Activated naive CD4-positive, alpha-beta T cell treated with anti-CD3 and anti-CD28 coated beads for 36 hours (primary cell): ENCODE measurements around the gene TBC1D30. TPM values are rescaled to one million over a fixed set of nuclear protein-coding genes. Genes with fewer than 3 reads are reported as not detected.

Experiments used
- CTCF ChIA-PET: fragments of 350-600 bp; sonication (Branson Sonifier 250); formaldehyde crosslinking; loops from one replicate; lab custom pipeline; 2021; ENCODE audit warnings: antibody characterized with exemption; lab: Charles Lee
- DNase-seq: peaks from one replicate; pipeline ENCODE4 v3.0.0-alpha.2; 2020
- H3K27ac Mint-ChIP-seq: one replicate; pipeline ENCODE4 v1.8.0; 2021; ENCODE audit warnings: mild to moderate bottlenecking, mixed read lengths
- H3K27me3 Mint-ChIP-seq: one replicate; pipeline ENCODE4 v1.8.0; 2021; ENCODE audit warnings: low read depth, mixed read lengths
- H3K36me3 Mint-ChIP-seq: one replicate; pipeline ENCODE4 v1.8.0; 2021; ENCODE audit warnings: low read depth, mixed read lengths
- H3K4me1 Mint-ChIP-seq: one replicate; pipeline ENCODE4 v1.8.0; 2021; ENCODE audit warnings: low read depth, mixed read lengths
- H3K4me3 Mint-ChIP-seq: one replicate; pipeline ENCODE4 v1.8.0; 2021; ENCODE audit warnings: mild to moderate bottlenecking, moderate library complexity, mixed read lengths
- H3K9me3 Mint-ChIP-seq: one replicate; pipeline ENCODE4 v1.8.0; 2021; ENCODE audit warnings: mixed read lengths
- intact Hi-C: fragments of 100-400 bp; cut with micrococcal nuclease; formaldehyde crosslinking; loops from one replicate; pipeline ENCODE4 v1.15.1; 2023
- total RNA-seq, 2 experiments: library from RNA; stranded (reverse); gene quantifications; one replicate each; pipeline ENCODE4 v1.2.3, GENCODE V29; 2021

TBC1D30 gene
- total RNA-seq, 2 experiments from 2014 or later = 0.17 to 0.19 TPM

- no peak for DNase-seq
Observed at GRCh38 chr12:64877363-64878004, 53.0 kb downstream of the TBC1D30 start.

GRCh38 chr12:64882687-64883086 lies 58.2 kb downstream of the TBC1D30 start:
- no peak for DNase-seq
- CTCF ChIA-PET = interaction anchor here (0.9 to 1.2 kb wide), 2 partner anchors 11 to 91 kb away, joined by 3 read pairs; no protein-coding TSS in a partner anchor
- Mint-ChIP-seq H3K27ac (no peak overlapping the region), H3K4me3 (no peak overlapping the region), H3K36me3 (no peaks in the 10 kb centered on the region), H3K4me1 (peaks cover 13% of the 10 kb centered on the region), H3K9me3 (peaks cover 2% of the 10 kb centered on the region), H3K27me3 (peaks cover 3% of the 10 kb centered on the region)
- intact Hi-C loops = no loop called here

More at GRCh38 chr12:64877363-64878004, 53.0 kb downstream of the TBC1D30 start:
- Mint-ChIP-seq H3K36me3 (no peaks in the 10 kb centered on the region), H3K27me3 (peaks cover 3% of the 10 kb centered on the region), H3K4me1 (peaks cover 21% of the 10 kb centered on the region), H3K4me3 (no peak overlapping the region), H3K27ac (no peak overlapping the region), H3K9me3 (peaks cover 2% of the 10 kb centered on the region)
- intact Hi-C loops = no loop called here
- CTCF ChIA-PET = interaction anchor here (0.6 to 1.3 kb wide), 4 partner anchors 8 to 805 kb away, joined by 4 to 6 read pairs (median 4); no protein-coding TSS in a partner anchor

- no peak overlapping the region for H3K4me3 Mint-ChIP-seq
- H3K27me3 Mint-ChIP-seq = peaks cover 1% of the 10 kb centered on the region
- H3K36me3 Mint-ChIP-seq = no peaks in the 10 kb centered on the region
- DNase-seq = no peak
- CTCF ChIA-PET = interaction anchor here (0.9 kb wide), 1 partner anchor 223 kb away, joined by 3 read pairs; no protein-coding TSS in a partner anchor
- intact Hi-C loops = no loop called here
- peaks cover 5% of the 10 kb centered on the region for H3K4me1 Mint-ChIP-seq
- peaks cover 2% of the 10 kb centered on the region for H3K9me3 Mint-ChIP-seq
- no peak overlapping the region for H3K27ac Mint-ChIP-seq
Observed at GRCh38 chr12:64883264-64884163, 59.1 kb downstream of the TBC1D30 start.

GRCh38 chr12:64884164-64884542 lies 59.7 kb downstream of the TBC1D30 start:
- no peak for DNase-seq
- Mint-ChIP-seq H3K36me3 (no peaks in the 10 kb centered on the region), H3K4me1 (peaks cover 4% of the 10 kb centered on the region), H3K27me3 (no peaks in the 10 kb centered on the region), H3K4me3 (no peak overlapping the region), H3K9me3 (peaks cover 2% of the 10 kb centered on the region), H3K27ac (no peak overlapping the region)
- CTCF ChIA-PET = interaction anchor here (0.9 kb wide), 1 partner anchor 222 kb away, joined by 3 read pairs; no protein-coding TSS in a partner anchor
- intact Hi-C loops = no loop called here

GRCh38 chr12:64884728-64885127 lies 60.3 kb downstream of the TBC1D30 start:
- Mint-ChIP-seq H3K27ac (no peak overlapping the region), H3K9me3 (peaks cover 2% of the 10 kb centered on the region), H3K4me3 (no peak overlapping the region), H3K4me1 (peaks cover 4% of the 10 kb centered on the region), H3K27me3 (peaks cover under 1% of the 10 kb centered on the region), H3K36me3 (no peaks in the 10 kb centered on the region)
- CTCF ChIA-PET = no interaction called here
- no peak for DNase-seq
- intact Hi-C loops = no loop called here

GRCh38 chr12:64889434-64890216 lies 65.2 kb downstream of the TBC1D30 start:
- H3K27ac Mint-ChIP-seq = no peak overlapping the region
- H3K27me3 Mint-ChIP-seq = peaks cover 18% of the 10 kb centered on the region
- CTCF ChIA-PET = interaction anchor here (0.5 to 2.1 kb wide), 9 partner anchors 10 to 667 kb away, joined by 3 to 6 read pairs (median 3); no protein-coding TSS in a partner anchor
- no peaks in the 10 kb centered on the region for H3K9me3 Mint-ChIP-seq
- DNase-seq = no peak
- H3K4me1 Mint-ChIP-seq = peaks cover 4% of the 10 kb centered on the region
- H3K36me3 Mint-ChIP-seq = no peaks in the 10 kb centered on the region
- no peak overlapping the region for H3K4me3 Mint-ChIP-seq
- intact Hi-C loops = loop anchor here (2.0 to 10.0 kb wide), 4 partner anchors 668 to 1197 kb away; no protein-coding TSS in a partner anchor

DNA sequence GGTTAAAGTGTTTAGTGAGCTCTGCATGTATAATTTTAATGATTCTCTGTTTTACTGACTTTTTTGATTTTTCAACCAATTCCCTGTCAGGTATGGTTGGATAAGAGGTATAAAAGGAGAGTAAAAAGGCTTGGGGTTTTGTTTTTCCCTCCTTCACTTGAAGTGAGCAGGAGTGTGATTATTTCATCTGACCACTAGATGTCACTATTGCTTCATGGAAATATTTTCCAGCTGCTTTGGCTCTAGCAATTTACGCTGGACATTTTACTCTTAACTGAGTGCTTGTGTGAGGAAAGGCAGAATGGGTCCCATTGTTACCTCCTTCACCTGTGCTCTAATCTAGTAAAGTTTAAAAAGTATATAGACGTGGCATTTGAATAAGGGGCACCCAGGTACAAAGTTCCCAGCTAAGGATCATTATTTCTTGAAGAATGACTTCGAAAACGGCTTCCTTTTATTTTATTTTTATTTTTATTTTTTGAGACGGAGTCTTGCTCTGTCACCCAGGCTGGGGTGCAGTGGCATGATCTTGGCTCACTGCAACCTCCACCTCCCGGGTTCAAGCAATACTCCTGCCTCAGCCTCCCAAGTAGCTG lies 66.5 kb downstream of the TBC1D30 start:
- Mint-ChIP-seq H3K27ac (no peak overlapping the region), H3K4me1 (peaks cover 4% of the 10 kb centered on the region), H3K27me3 (peaks cover 18% of the 10 kb centered on the region), H3K36me3 (no peaks in the 10 kb centered on the region), H3K4me3 (no peak overlapping the region), H3K9me3 (no peaks in the 10 kb centered on the region)
- DNase-seq = no peak
- CTCF ChIA-PET = interaction anchor here (0.5 to 3.0 kb wide), 31 partner anchors 9 to 1217 kb away, joined by 3 to 13 read pairs (median 3); no protein-coding TSS in a partner anchor
- intact Hi-C loops = loop anchor here (1.0 to 10.0 kb wide), 10 partner anchors 95 to 1216 kb away; no protein-coding TSS in a partner anchor

GRCh38 chr12:64891629-64892028 lies 67.2 kb downstream of the TBC1D30 start:
- H3K4me3 Mint-ChIP-seq = no peak overlapping the region
- DNase-seq = no peak
- CTCF ChIA-PET = interaction anchor here (0.6 to 3.0 kb wide), 25 partner anchors 8 to 1216 kb away, joined by 3 to 13 read pairs (median 5); no protein-coding TSS in a partner anchor
- peaks cover 18% of the 10 kb centered on the region for H3K27me3 Mint-ChIP-seq
- intact Hi-C loops = loop anchor here (1.0 to 10.0 kb wide), 10 partner anchors 95 to 1216 kb away; no protein-coding TSS in a partner anchor
- H3K4me1 Mint-ChIP-seq = peaks cover 2% of the 10 kb centered on the region
- no peaks in the 10 kb centered on the region for H3K9me3 Mint-ChIP-seq
- no peaks in the 10 kb centered on the region for H3K36me3 Mint-ChIP-seq
- H3K27ac Mint-ChIP-seq = no peak overlapping the region

- H3K4me1 Mint-ChIP-seq = peaks cover 2% of the 10 kb centered on the region
- H3K27me3 Mint-ChIP-seq = peaks cover 18% of the 10 kb centered on the region
Observed at GRCh38 chr12:64892561-64892960, 68.1 kb downstream of the TBC1D30 start.

DNA sequence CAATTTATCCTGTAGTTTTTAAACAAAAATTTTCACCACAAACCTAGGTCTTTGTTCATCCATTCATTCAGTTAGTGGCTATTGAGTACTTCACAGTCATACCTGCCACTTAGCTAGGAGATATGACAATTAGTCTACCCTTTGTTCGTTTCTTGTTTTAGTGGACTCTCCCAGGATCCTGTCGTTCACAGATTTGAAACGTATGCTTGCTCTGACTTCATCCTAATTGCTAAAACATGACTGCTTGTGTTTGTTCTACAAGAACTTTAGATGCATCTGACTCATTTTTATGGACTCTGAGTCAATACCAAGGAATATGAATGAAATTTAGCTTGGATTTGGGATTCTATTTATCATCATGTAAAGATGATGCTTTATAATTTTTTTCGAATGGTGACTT lies 69.5 kb downstream of the TBC1D30 start:
- CTCF ChIA-PET = interaction anchor here (0.7 kb wide), 1 partner anchor 12 kb away, joined by 3 read pairs; no protein-coding TSS in a partner anchor
- no peak for DNase-seq
- Mint-ChIP-seq H3K4me3 (no peak overlapping the region), H3K4me1 (peaks cover 2% of the 10 kb centered on the region), H3K27me3 (peaks cover 18% of the 10 kb centered on the region), H3K9me3 (no peaks in the 10 kb centered on the region), H3K36me3 (no peaks in the 10 kb centered on the region), H3K27ac (no peak overlapping the region)
- intact Hi-C loops = loop anchor here (5.0 to 10.0 kb wide), 3 partner anchors 663 to 1088 kb away; no protein-coding TSS in a partner anchor

More at GRCh38 chr12:64892561-64892960, 68.1 kb downstream of the TBC1D30 start:
- no peaks in the 10 kb centered on the region for H3K36me3 Mint-ChIP-seq
- H3K4me3 Mint-ChIP-seq = no peak overlapping the region
- intact Hi-C loops = loop anchor here (5.0 to 10.0 kb wide), 3 partner anchors 665 to 1090 kb away; no protein-coding TSS in a partner anchor
- CTCF ChIA-PET = interaction anchor here (0.6 to 3.0 kb wide), 6 partner anchors 10 to 1192 kb away, joined by 3 to 13 read pairs (median 5); no protein-coding TSS in a partner anchor
- DNase-seq = no peak
- H3K9me3 Mint-ChIP-seq = no peaks in the 10 kb centered on the region
- H3K27ac Mint-ChIP-seq = no peak overlapping the region
